Upper lobe of left lung (tissue), 6 donors: ENCODE measurements around the gene CHL1. TPM values are rescaled to one million over a fixed set of nuclear protein-coding genes. Genes with fewer than 3 reads are reported as not detected.
A peak's percentile ranks its signal among the peaks of the same experiment; 100 is the strongest.

Experiments
- ATAC-seq, 2 donors: fragments of 200-7000 bp; cut with Tn5 transposase; one replicate each; pipeline ENCODE4 v1.9.1; 2022; ENCODE audit warnings: mild to moderate bottlenecking in 2 of 2, moderate library complexity in 2 of 2; ENCODE audit not compliant: low FRiP score in 2 of 2
- DNase-seq, 2 donors: peaks; one replicate each; pipeline ENCODE4 v3.0.0-alpha.2; 2019 to 2020
- H3K27ac ChIP-seq, 4 donors: fragments of 200-600 bp; sonication (generic); one replicate each; pipeline ENCODE4 v1.5.1; 2016 to 2019
- H3K27me3 ChIP-seq, 4 donors: fragments of 200-600 bp; sonication (generic); one replicate each; pipeline ENCODE4 v1.5.1; 2017 to 2019
- H3K36me3 ChIP-seq, 4 donors: fragments of 200-600 bp; sonication (generic); one replicate each; pipeline ENCODE4 v1.5.1; 2016 to 2019
- H3K4me1 ChIP-seq, 4 donors: fragments of 200-600 bp; sonication (generic); one replicate each; pipeline ENCODE4 v1.5.1; 2018 to 2019
- H3K4me3 ChIP-seq, 4 donors: fragments of 200-600 bp; sonication (generic); one replicate each; pipeline ENCODE4 v1.5.1; 2017 to 2019; ENCODE audit warnings: mild to moderate bottlenecking in 2 of 4, moderate library complexity in 1 of 4
- H3K9me3 ChIP-seq, 4 donors: fragments of 200-600 bp; sonication (generic); one replicate each; pipeline ENCODE4 v1.5.1; 2018 to 2019
- CTCF ChIP-seq, 6 experiments: fragments of 450-650 bp in 4 of 6; fragments of 200-600 bp in 2 of 6; sonication (generic) in 2 of 6; IDR thresholded peaks; one replicate each; pipeline ENCODE4 v1.5.1; 2016 to 2019; ENCODE audit warnings: antibody characterized with exemption in 6 of 6
- EP300 ChIP-seq, 4 donors: sonication (generic); formaldehyde crosslinking; IDR thresholded peaks; one replicate each; pipeline ENCODE4 v1.5.1; 2017; ENCODE audit warnings: antibody characterized with exemption in 4 of 4, control low read depth in 2 of 4
- POLR2A ChIP-seq, 4 donors: fragments of 450-650 bp; IDR thresholded peaks; one replicate each; pipeline ENCODE4 v1.5.1; 2016 to 2017; ENCODE audit warnings: antibody characterized with exemption in 4 of 4, mild to moderate bottlenecking in 2 of 4
- POLR2AphosphoS5 ChIP-seq, 2 donors: sonication (generic); formaldehyde crosslinking; IDR thresholded peaks; one replicate each; pipeline ENCODE4 v1.5.1; 2017; ENCODE audit warnings: antibody characterized with exemption in 2 of 2
- WGBS, 2 donors: methylation state at CpG; one replicate each; pipeline ENCODE4 v1.1.5; 2017 to 2018; 5-methylcytosine and 5-hydroxymethylcytosine counted together
- total RNA-seq, 6 donors: library from RNA; depleted of rRNA in 4 of 6; stranded (reverse); fragments of >200 nt in 4 of 6; gene quantifications; one replicate each; pipeline versions ENCODE4 v1.1.0 to v1.2.1, GENCODE V29; 2016 to 2021
- donor health status: DM: no; HTN: no; CAD: no; lungs with moderate emphysema.
- donor health status: DM: no; HTN: yes; CAD: no; lungs with severe emphysema.

The CHL1 gene
- total RNA-seq, 6 donors from 2014 or later = 3.1 to 14.3 (median 4.9) TPM

DNA sequence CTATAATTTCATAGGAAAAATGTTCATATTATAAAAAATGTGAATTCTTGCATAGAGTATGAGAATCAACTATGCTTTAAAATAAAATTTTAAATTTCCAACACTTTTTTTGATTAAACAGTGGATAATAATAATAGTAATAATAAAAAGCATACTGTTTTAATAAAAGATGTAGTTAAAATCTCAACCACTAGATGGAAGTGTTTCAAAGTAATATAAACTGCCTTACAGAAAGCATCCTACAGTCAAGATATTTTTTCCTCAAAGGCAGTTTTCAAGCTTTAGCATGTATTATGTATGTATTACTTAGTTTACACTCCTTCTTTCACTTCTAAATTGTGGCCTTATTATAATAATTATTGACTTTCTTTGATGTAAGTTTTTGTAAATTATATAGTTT, 217.5 kb downstream of the CHL1 start:
- DNase-seq (no peak), ATAC-seq (no peak)
- Histone ChIP-seq H3K9me3 (no peaks in the 10 kb centered on the region), H3K36me3 (no peaks in the 10 kb centered on the region), H3K27me3 (no peaks in the 10 kb centered on the region), H3K27ac (no peak overlapping the region), H3K4me1 (no peaks in the 10 kb centered on the region), H3K4me3 (no peak overlapping the region)
- TF ChIP-seq CTCF (IDR thresholded peaks at IDR 0.05) (peak in 1 of 6 experiments; percentile 16), POLR2AphosphoS5 (IDR thresholded peaks at IDR 0.05) (no peak)

- Histone ChIP-seq H3K27ac (no peak overlapping the region), H3K27me3 (no peaks in the 10 kb centered on the region), H3K36me3 (no peaks in the 10 kb centered on the region), H3K9me3 (no peaks in the 10 kb centered on the region), H3K4me1 (no peaks in the 10 kb centered on the region), H3K4me3 (no peak overlapping the region)
- 64 to 68% methylated on average over 7 of the region's 7 CpGs for WGBS, 2 donors
- no peak for DNase-seq
- TF ChIP-seq POLR2AphosphoS5 (IDR thresholded peaks at IDR 0.05) = no peak
- TF ChIP-seq CTCF (IDR thresholded peaks at IDR 0.05) = no peak
- TF ChIP-seq POLR2A (IDR thresholded peaks at IDR 0.05) = no peak
- no peak for TF ChIP-seq EP300 (IDR thresholded peaks at IDR 0.05)
- no peak for ATAC-seq
Observed at GRCh38 chr3:418239-418929, 221.8 kb downstream of the CHL1 start.

GRCh38 chr3:420584-420983, 224.0 kb downstream of the CHL1 start:
- 83 to 85% methylated on average over 5 of the region's 5 CpGs for WGBS, 2 donors
- Histone ChIP-seq H3K9me3 (no peaks in the 10 kb centered on the region), H3K36me3 (no peaks in the 10 kb centered on the region), H3K27ac (no peak overlapping the region), H3K4me1 (no peaks in the 10 kb centered on the region), H3K27me3 (no peaks in the 10 kb centered on the region), H3K4me3 (no peak overlapping the region)
- DNase-seq = no peak
- no peak for TF ChIP-seq EP300 (IDR thresholded peaks at IDR 0.05)
- ATAC-seq = no peak

GRCh38 chr3:425079-425478, 228.5 kb downstream of the CHL1 start:
- no peaks in the 10 kb centered on the region for H3K27me3 ChIP-seq
- no peak for DNase-seq
- no peak for TF ChIP-seq CTCF (IDR thresholded peaks at IDR 0.05)
- no peak for TF ChIP-seq POLR2AphosphoS5 (IDR thresholded peaks at IDR 0.05)
- no peak for TF ChIP-seq EP300 (IDR thresholded peaks at IDR 0.05)
- no peak for TF ChIP-seq POLR2A (IDR thresholded peaks at IDR 0.05)
- no peak for ATAC-seq
- H3K27ac ChIP-seq = no peak overlapping the region
- H3K36me3 ChIP-seq = no peaks in the 10 kb centered on the region
- H3K4me3 ChIP-seq = no peak overlapping the region
- WGBS, 2 donors = 53 to 60% methylated on average over 3 of the region's 3 CpGs
- H3K4me1 ChIP-seq = no peaks in the 10 kb centered on the region
- no peaks in the 10 kb centered on the region for H3K9me3 ChIP-seq

- Histone ChIP-seq H3K27me3 (no peaks in the 10 kb centered on the region), H3K36me3 (no peaks in the 10 kb centered on the region), H3K4me1 (no peaks in the 10 kb centered on the region), H3K9me3 (no peaks in the 10 kb centered on the region), H3K27ac (no peak overlapping the region), H3K4me3 (no peak overlapping the region)
- ATAC-seq = no peak
- WGBS, 2 donors = 38 to 41% methylated on average over 1 of the region's 1 CpG
- no peak for DNase-seq
- TF ChIP-seq POLR2AphosphoS5 (IDR thresholded peaks at IDR 0.05) (no peak), CTCF (IDR thresholded peaks at IDR 0.05) (no peak), EP300 (IDR thresholded peaks at IDR 0.05) (no peak), POLR2A (IDR thresholded peaks at IDR 0.05) (no peak)
Observed at GRCh38 chr3:426072-426471, 229.5 kb downstream of the CHL1 start.
